HG03175 (cell line): Measurements from ENCODE around the gene PRICKLE1.
"Not testable (repeated sequence)": the region's sequence is repeated elsewhere in the genome, so short reads cannot be mapped to it uniquely, and the experiment has no call there.

Source experiments
- ATAC-seq: cut with Tn5 transposase; IDR thresholded peaks from one replicate; pipeline ENCODE4 v1.9.1; 2021; ENCODE audit warnings: mild to moderate bottlenecking, moderate library complexity; ENCODE audit not compliant: unreplicated experiment

PRICKLE1 gene

GRCh38 chr12:42560977-42561376, 28.6 kb downstream of the PRICKLE1 start:
- no peak for ATAC-seq

GRCh38 chr12:42557586-42558172, 31.9 kb downstream of the PRICKLE1 start:
- ATAC-seq, result no peak

GRCh38 chr12:42556917-42557316, 32.6 kb downstream of the PRICKLE1 start:
- no peak for ATAC-seq

- no peak for ATAC-seq
These were observed 36.7 kb downstream of the PRICKLE1 start for GRCh38 chr12:42552822-42553221.

GRCh38 chr12:42550800-42551199, 38.7 kb downstream of the PRICKLE1 start:
- no peak for ATAC-seq

GRCh38 chr12:42546709-42547108, 42.8 kb downstream of the PRICKLE1 start:
- no peak for ATAC-seq

GRCh38 chr12:42541965-42542364, 47.6 kb downstream of the PRICKLE1 start:
- no peak for ATAC-seq

GRCh38 chr12:42541308-42541707, 48.2 kb downstream of the PRICKLE1 start:
- ATAC-seq, result not testable (repeated sequence)

- ATAC-seq, result no peak
These were observed 49.9 kb downstream of the PRICKLE1 start for GRCh38 chr12:42539696-42540095.

- ATAC-seq, result no peak
These were observed 51.3 kb downstream of the PRICKLE1 start for GRCh38 chr12:42538203-42538602.

- ATAC-seq, result no peak
These were observed 55.2 kb downstream of the PRICKLE1 start for GRCh38 chr12:42534184-42534838.

- no peak for ATAC-seq
These were observed 59.3 kb downstream of the PRICKLE1 start for GRCh38 chr12:42530284-42530683.

GRCh38 chr12:42525444-42525843, 64.1 kb downstream of the PRICKLE1 start:
- no peak for ATAC-seq

GRCh38 chr12:42524716-42525115, 64.8 kb downstream of the PRICKLE1 start:
- no peak for ATAC-seq

GRCh38 chr12:42516573-42516972, 73.0 kb downstream of the PRICKLE1 start:
- no peak for ATAC-seq

GRCh38 chr12:42511656-42512055, 77.9 kb downstream of the PRICKLE1 start:
- no peak for ATAC-seq

- no peak for ATAC-seq
These were observed 78.7 kb downstream of the PRICKLE1 start for GRCh38 chr12:42510823-42511222.

GRCh38 chr12:42508913-42509460, 80.6 kb downstream of the PRICKLE1 start:
- no peak for ATAC-seq

GRCh38 chr12:42507565-42507964, 82.0 kb downstream of the PRICKLE1 start:
- ATAC-seq, result no peak

GRCh38 chr12:42507081-42507480, 82.5 kb downstream of the PRICKLE1 start:
- no peak for ATAC-seq

GRCh38 chr12:42504049-42504448, 85.5 kb downstream of the PRICKLE1 start:
- ATAC-seq, result no peak

- no peak for ATAC-seq
These were observed 86.9 kb downstream of the PRICKLE1 start for GRCh38 chr12:42502682-42503081.
